K562 treated with DMSO at 1 percent for 24 hours (cell line): ENCODE measurements around the gene CHST14. TPM values are rescaled to one million over a fixed set of nuclear protein-coding genes. Genes with fewer than 3 reads are reported as not detected.

ENCODE experiments used
- total RNA-seq: library from RNA; unstranded; fragments of 300-600 nt; gene quantifications from 2 replicates; pipeline ENCODE4 v1.2.3, GENCODE V29; 2022; ENCODE audit warnings: low read depth; ENCODE audit not compliant: insufficient read depth

CHST14 gene, protein sequence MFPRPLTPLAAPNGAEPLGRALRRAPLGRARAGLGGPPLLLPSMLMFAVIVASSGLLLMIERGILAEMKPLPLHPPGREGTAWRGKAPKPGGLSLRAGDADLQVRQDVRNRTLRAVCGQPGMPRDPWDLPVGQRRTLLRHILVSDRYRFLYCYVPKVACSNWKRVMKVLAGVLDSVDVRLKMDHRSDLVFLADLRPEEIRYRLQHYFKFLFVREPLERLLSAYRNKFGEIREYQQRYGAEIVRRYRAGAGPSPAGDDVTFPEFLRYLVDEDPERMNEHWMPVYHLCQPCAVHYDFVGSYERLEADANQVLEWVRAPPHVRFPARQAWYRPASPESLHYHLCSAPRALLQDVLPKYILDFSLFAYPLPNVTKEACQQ
- total RNA-seq = 17.6 and 22.4 TPM in 2 replicates

GRCh38 chr15:40470423-40471104 is at the start of gene CHST14:
Gene CHST14 (plus strand): TSS chr15:40470984. CDS start chr15:40471214, 230 bp downstream.

GRCh38 chr15:40440743-40441564 is 29.8 kb upstream of the CHST14 start, which contains the start of gene BAHD1:
Gene BAHD1 (plus strand): TSS chr15:40440953. CDS start chr15:40458465, 17,512 bp downstream.

Other genes starting within 250 kb of the CHST14 start
- gene PAK6, start 231.9 kb upstream of the CHST14 start, total RNA-seq = 0.25 TPM in 1 of 2 replicates, not detected in the other
- 1.3 and 1.6 TPM in 2 replicates for gene ANKRD63, start 187.9 kb upstream of the CHST14 start, total RNA-seq
- gene PLCB2, start 163.0 kb upstream of the CHST14 start, total RNA-seq = 7.2 and 7.7 TPM in 2 replicates
- gene INAFM2, start 147.3 kb upstream of the CHST14 start, total RNA-seq = 24.3 and 26.6 TPM in 2 replicates
- 0.58 and 1.2 TPM in 2 replicates for gene CCDC9B, start 130.0 kb upstream of the CHST14 start, total RNA-seq
- not detected in 2 replicates for gene PHGR1, start 120.0 kb upstream of the CHST14 start, total RNA-seq
- 0.06 and 0.09 TPM in 2 replicates for gene DISP2, start 112.8 kb upstream of the CHST14 start, total RNA-seq
- 34.5 and 40.1 TPM in 2 replicates for gene KNSTRN, start 88.3 kb upstream of the CHST14 start, total RNA-seq
- gene IVD, start 65.2 kb upstream of the CHST14 start, total RNA-seq = 3.5 TPM in 2 replicates
- gene BAHD1, start 30.0 kb upstream of the CHST14 start, total RNA-seq = 28.7 and 29.9 TPM in 2 replicates
- gene CCDC32, start 94.1 kb downstream of the CHST14 start, total RNA-seq = 19.0 and 22.3 TPM in 2 replicates
- 16.3 and 18.3 TPM in 2 replicates for gene RPUSD2, start 98.3 kb downstream of the CHST14 start, total RNA-seq
- 14.3 and 18.8 TPM in 2 replicates for gene KNL1, start 123.3 kb downstream of the CHST14 start, total RNA-seq
- gene RAD51, start 224.2 kb downstream of the CHST14 start, total RNA-seq = 28.1 and 32.5 TPM in 2 replicates